ENCODE data around the gene RAPGEF2. TPM values are rescaled to one million over a fixed set of nuclear protein-coding genes. Genes with fewer than 3 reads are reported as not detected.

Gene RAPGEF2
- total and polyA plus RNA-seq, 2 experiments from 2014 or later: 17.3 to 96.0 TPM

GRCh38 chr4:159269956-159270355 lies 167.1 kb downstream of the RAPGEF2 start:
- peaks cover 41% of the 10 kb centered on the region for H3K4me1 ChIP-seq (ENCODE audit: low read depth)
- DNase-seq (ENCODE audit: low read depth in 1 of 2, low spot score in 1 of 2): no peak
- H3K27ac ChIP-seq: no peak overlapping the region
- H3K36me3 ChIP-seq: no peaks in the 10 kb centered on the region
- H3K9me3 ChIP-seq (ENCODE audit: low read depth): no peaks in the 10 kb centered on the region
- TF ChIP-seq CTCF (IDR thresholded peaks at IDR 0.05; ENCODE audit: low read depth, low read length): no peak
- H3K27me3 ChIP-seq: no peaks in the 10 kb centered on the region
- no peak overlapping the region for H3K4me3 ChIP-seq

- H3K4me3 ChIP-seq: no peak overlapping the region
- no peak for DNase-seq (ENCODE audit: low read depth in 1 of 2, low spot score in 1 of 2)
- H3K27me3 ChIP-seq: no peaks in the 10 kb centered on the region
- peak overlapping the region; percentile 3 for H3K27ac ChIP-seq
- no peak for TF ChIP-seq CTCF (IDR thresholded peaks at IDR 0.05; ENCODE audit: low read depth, low read length)
- H3K9me3 ChIP-seq (ENCODE audit: low read depth): no peaks in the 10 kb centered on the region
- H3K4me1 ChIP-seq (ENCODE audit: low read depth): peaks cover 41% of the 10 kb centered on the region
- H3K36me3 ChIP-seq: no peaks in the 10 kb centered on the region
Measured at GRCh38 chr4:159271856-159272255, 169.0 kb downstream of the RAPGEF2 start.

GRCh38 chr4:159272273-159273140 lies 169.6 kb downstream of the RAPGEF2 start:
- Histone ChIP-seq H3K4me3 (no peak overlapping the region), H3K27me3 (no peaks in the 10 kb centered on the region), H3K9me3 (ENCODE audit: low read depth) (no peaks in the 10 kb centered on the region), H3K4me1 (ENCODE audit: low read depth) (peaks cover 35% of the 10 kb centered on the region), H3K36me3 (no peaks in the 10 kb centered on the region), H3K27ac (peak overlapping the region; percentile 3)
- TF ChIP-seq CTCF (IDR thresholded peaks at IDR 0.05; ENCODE audit: low read depth, low read length): no peak
- peak in 1 of 2 donors; percentile 19 for DNase-seq (ENCODE audit: low read depth in 1 of 2, low spot score in 1 of 2)

DNA sequence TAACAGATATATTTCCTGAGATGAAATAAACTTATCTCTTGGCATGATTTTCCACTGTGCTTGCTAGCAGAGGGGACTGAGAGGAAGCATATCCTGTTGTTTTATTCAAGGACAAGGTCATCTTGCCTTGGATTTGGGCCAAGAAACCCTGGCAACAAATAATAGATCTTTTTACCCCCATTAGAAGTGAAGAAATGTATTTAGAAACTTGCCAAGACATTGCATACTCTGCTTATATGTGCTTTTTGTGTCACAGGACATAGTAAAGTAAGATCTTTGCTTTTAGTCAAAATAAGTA lies 170.2 kb downstream of the RAPGEF2 start:
- DNase-seq (ENCODE audit: low read depth in 1 of 2, low spot score in 1 of 2): peak; percentile 47 to 75
- Histone ChIP-seq H3K4me1 (ENCODE audit: low read depth) (peaks cover 29% of the 10 kb centered on the region), H3K36me3 (no peaks in the 10 kb centered on the region), H3K27me3 (no peaks in the 10 kb centered on the region), H3K27ac (peak overlapping the region; percentile 3), H3K4me3 (no peak overlapping the region), H3K9me3 (ENCODE audit: low read depth) (no peaks in the 10 kb centered on the region)
- no peak for TF ChIP-seq CTCF (IDR thresholded peaks at IDR 0.05; ENCODE audit: low read depth, low read length)

GRCh38 chr4:159273841-159274240 lies 171.0 kb downstream of the RAPGEF2 start:
- Histone ChIP-seq H3K36me3 (no peaks in the 10 kb centered on the region), H3K4me1 (ENCODE audit: low read depth) (peaks cover 25% of the 10 kb centered on the region), H3K27ac (no peak overlapping the region), H3K9me3 (ENCODE audit: low read depth) (no peaks in the 10 kb centered on the region), H3K4me3 (no peak overlapping the region), H3K27me3 (no peaks in the 10 kb centered on the region)
- TF ChIP-seq CTCF (IDR thresholded peaks at IDR 0.05; ENCODE audit: low read depth, low read length): no peak
- DNase-seq (ENCODE audit: low read depth in 1 of 2, low spot score in 1 of 2): no peak
